ENCODE measurements around the gene MSH3. TPM values are rescaled to one million over a fixed set of nuclear protein-coding genes. Genes with fewer than 3 reads are reported as not detected.

The MSH3 gene
- total and polyA plus RNA-seq, 2 of the 8 experiments (the other 6 are each of a cell fraction or from before 2014, with no cell fraction given), result 3.6 to 22.6 TPM

DNA sequence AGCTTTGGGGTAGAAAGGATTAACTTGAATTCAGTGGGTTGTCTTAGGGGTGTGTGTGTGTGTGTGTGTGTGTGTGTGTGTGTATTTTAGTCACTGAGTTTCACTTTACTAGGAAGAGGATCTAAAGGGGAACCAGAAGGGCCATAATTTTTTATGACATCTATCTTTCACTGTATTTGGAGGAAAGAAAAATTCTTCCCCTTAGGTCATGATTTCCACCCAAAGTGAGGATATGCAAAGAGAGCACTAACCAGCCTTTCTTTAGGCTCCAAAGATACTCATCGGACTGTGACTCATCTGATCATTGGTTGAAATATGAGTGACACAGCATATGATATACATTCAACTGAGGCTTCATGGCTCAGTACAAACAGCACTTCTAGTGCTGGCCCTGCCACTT, 230.5 kb downstream of the MSH3 start (continued):
- TF ChIP-seq CBX5 (IDR thresholded peaks at IDR 0.05; ENCODE audit: low read depth, low read length) (no peak), E2F6 (IDR thresholded peaks at IDR 0.05) (no peak), BRCA1 (IDR thresholded peaks at IDR 0.05; ENCODE audit: low read depth, low read length) (no peak), CHD2 (IDR thresholded peaks at IDR 0.05; ENCODE audit: low read length) (no peak), CEBPB (IDR thresholded peaks at IDR 0.05; ENCODE audit: low read depth, low read length) (no peak), KDM1A (IDR thresholded peaks at IDR 0.05; ENCODE audit: borderline replicate concordance, low read length) (no peak), MAX (IDR thresholded peaks at IDR 0.05) (no peak)

Measured in H1 (cell line).